ENCODE measurements around the gene TMEM179B. TPM values are rescaled to one million over a fixed set of nuclear protein-coding genes. Genes with fewer than 3 reads are reported as not detected.

The TMEM179B gene
- total and polyA plus RNA-seq, 2 of the 13 experiments (the other 11 are each of a cell fraction or from before 2014, with no cell fraction given), result 24.8 to 25.7 TPM

- TF ChIP-seq ZFP1 (CRISPR knock-in tag; IDR thresholded peaks at IDR 0.05) (no peak), STAT6 (CRISPR knock-in tag; IDR thresholded peaks at IDR 0.05; ENCODE audit: borderline replicate concordance) (no peak; the same call in 1 of the 2 replicates), XRCC5 (optimal IDR thresholded peaks at IDR 0.05; ENCODE audit: low read length) (peak; percentile 64), YEATS4 (CRISPR knock-in tag; IDR thresholded peaks at IDR 0.05; ENCODE audit: borderline replicate concordance) (peak; percentile 58; the same call in 1 of the 2 replicates), NR0B2 (CRISPR knock-in tag; IDR thresholded peaks at IDR 0.05) (no peak), DNMT3B (CRISPR knock-in tag; conservative IDR thresholded peaks at IDR 0.05) (no peak), THAP9 (CRISPR knock-in tag; IDR thresholded peaks at IDR 0.05; ENCODE audit: borderline replicate concordance) (peak; percentile 82), ZFP90 (CRISPR knock-in tag; IDR thresholded peaks at IDR 0.05; ENCODE audit: borderline replicate concordance) (no peak), MLX (CRISPR knock-in tag; IDR thresholded peaks at IDR 0.05) (no peak), ZNF781 (CRISPR knock-in tag; IDR thresholded peaks at IDR 0.05; ENCODE audit: borderline replicate concordance, not compliant biosample characterization) (peak; percentile 46), ATF2 (CRISPR knock-in tag; IDR thresholded peaks at IDR 0.05) (no peak), ZNF564 (CRISPR knock-in tag; IDR thresholded peaks at IDR 0.05) (no peak), NAIF1 (CRISPR knock-in tag; IDR thresholded peaks at IDR 0.05; ENCODE audit: borderline replicate concordance) (no peak), TCF7 (IDR thresholded peaks at IDR 0.05; ENCODE audit: low read depth) (no peak), HNRNPLL (IDR thresholded peaks at IDR 0.05; ENCODE audit: low read depth, low read length, poor library complexity, severe bottlenecking) (peak; percentile 22), ZHX1 (CRISPR knock-in tag; IDR thresholded peaks at IDR 0.05; ENCODE audit: low read depth) (no peak), U2AF1 (optimal IDR thresholded peaks at IDR 0.05; ENCODE audit: low read depth, low read length) (no peak)
Observed at GRCh38 chr11:62753736-62754603, 33.2 kb upstream of the TMEM179B start, which contains the start of gene ZBTB3 (continued).
